Measurements from ENCODE around the gene RPS10. TPM values are rescaled to one million over a fixed set of nuclear protein-coding genes. Genes with fewer than 3 reads are reported as not detected.

The RPS10 gene
- 2,000 and 2,230 TPM in 2 replicates for total RNA-seq

GRCh38 chr6:34425498-34426410 is at the start of gene RPS10:
TSS of gene RPS10 (minus strand) at chr6:34426069. CDS start at chr6:34425221, 848 bp downstream.

GRCh38 chr6:34465531-34466241 is 39.8 kb upstream of the RPS10 start, which contains the start of gene PACSIN1:
TSS of gene PACSIN1 (plus strand) at chr6:34466076. CDS start at chr6:34526306, 60,230 bp downstream.

GRCh38 chr6:34392497-34393190 is 33.2 kb downstream of the RPS10 start, which contains the start of gene NUDT3:
TSS of gene NUDT3 (minus strand) at chr6:34392669. CDS start at chr6:34392362, 307 bp downstream.

Other genes with a start within 250 kb of the RPS10 start
- gene HMGA1, start 189.2 kb downstream of the RPS10 start, total RNA-seq, result 484 and 954 TPM in 2 replicates
- 17.7 and 17.8 TPM in 2 replicates for gene SMIM29, start 177.1 kb downstream of the RPS10 start, total RNA-seq
- gene NUDT3, start 33.4 kb downstream of the RPS10 start, total RNA-seq, result 43.0 and 46.5 TPM in 2 replicates
- not detected in 2 replicates for gene PACSIN1, start 40.0 kb upstream of the RPS10 start, total RNA-seq
- under 0.01 and 0.07 TPM in 2 replicates for gene SPDEF, start 130.3 kb upstream of the RPS10 start, total RNA-seq